Keratinocyte (primary cell): ENCODE measurements around the gene DPH1. TPM values are rescaled to one million over a fixed set of nuclear protein-coding genes. Genes with fewer than 3 reads are reported as not detected.

Source experiments
- DNase-seq: peaks from one replicate; pipeline ENCODE4 v3.0.0-alpha.2; 2011; ENCODE audit warnings: low read depth, missing footprints, low spot score
- FAIRE-seq: peaks from 2 replicates; lab custom pipeline; 2011; peaks lifted over from hg19 to GRCh38; lab: Jason Lieb, UNC
- H2AFZ ChIP-seq: 2 replicates; pipeline ENCODE4 v1.6.0; 2012; ENCODE audit warnings: low read length, control low read depth, inconsistent platforms; ENCODE audit not compliant: control insufficient read depth
- H3K27ac ChIP-seq: 2 replicates; pipeline ENCODE4 v1.5.1; 2011; ENCODE audit warnings: low read length; ENCODE audit not compliant: control insufficient read depth, insufficient read depth
- H3K27me3 ChIP-seq: 3 replicates; pipeline ENCODE4 v1.6.0; 2011; ENCODE audit warnings: low read length; ENCODE audit not compliant: control insufficient read depth, insufficient read depth; ENCODE audit errors: extremely low read depth
- H3K36me3 ChIP-seq, 2 experiments: 2 replicates in 1 of 2; 3 replicates in 1 of 2; pipeline ENCODE4 v1.5.1; 2011; ENCODE audit warnings: low read length in 2 of 2, mild to moderate bottlenecking in 1 of 2; ENCODE audit not compliant: control insufficient read depth in 2 of 2, insufficient read depth in 2 of 2; ENCODE audit errors: extremely low read depth in 1 of 2
- H3K4me1 ChIP-seq: 3 replicates; pipeline ENCODE4 v1.5.1; 2011; ENCODE audit warnings: low read length; ENCODE audit not compliant: control insufficient read depth, insufficient read depth; ENCODE audit errors: extremely low read depth
- H3K4me2 ChIP-seq: 3 replicates; pipeline ENCODE4 v1.6.0; 2011; ENCODE audit warnings: low read depth, low read length; ENCODE audit not compliant: control insufficient read depth, insufficient read depth; ENCODE audit errors: extremely low read depth
- H3K4me3 ChIP-seq, 3 experiments: fragments of 200-600 bp in 1 of 3; sonication (generic) in 1 of 3; 2 replicates in 2 of 3; 3 replicates in 1 of 3; pipeline ENCODE4 v1.5.1; 2011 to 2016; ENCODE audit warnings: low read length in 3 of 3, mild to moderate bottlenecking in 3 of 3, control low read depth in 2 of 3, inconsistent platforms in 1 of 3, low read depth in 1 of 3, mixed read lengths in 1 of 3, mixed run types in 1 of 3, moderate library complexity in 1 of 3; ENCODE audit not compliant: control insufficient read depth in 2 of 3, insufficient read depth in 2 of 3; ENCODE audit errors: extremely low read depth in 1 of 3
- H3K79me2 ChIP-seq: 2 replicates; pipeline ENCODE4 v1.6.0; 2012; ENCODE audit warnings: low read length; ENCODE audit not compliant: control insufficient read depth, insufficient read depth
- H3K9ac ChIP-seq: 3 replicates; pipeline ENCODE4 v1.6.0; 2011; ENCODE audit warnings: low read length; ENCODE audit not compliant: control insufficient read depth, insufficient read depth; ENCODE audit errors: extremely low read depth
- H3K9me1 ChIP-seq: 3 replicates; pipeline ENCODE4 v1.6.0; 2011; ENCODE audit warnings: low read length; ENCODE audit not compliant: control insufficient read depth, insufficient read depth; ENCODE audit errors: extremely low read depth
- H3K9me3 ChIP-seq: 2 replicates; pipeline ENCODE4 v1.5.1; 2012; ENCODE audit warnings: low read depth, low read length; ENCODE audit not compliant: control insufficient read depth
- H4K20me1 ChIP-seq: 3 replicates; pipeline ENCODE4 v1.6.0; 2011; ENCODE audit warnings: low read length; ENCODE audit not compliant: control insufficient read depth, insufficient read depth; ENCODE audit errors: extremely low read depth
- CTCF ChIP-seq, 3 experiments: IDR thresholded peaks in 1 of 3; conservative IDR thresholded peaks in 1 of 3; optimal IDR thresholded peaks in 1 of 3; 2 replicates in 2 of 3; 3 replicates in 1 of 3; pipeline versions ENCODE3 to v1.5.1; 2011; ENCODE audit warnings: low read length in 3 of 3, mild to moderate bottlenecking in 3 of 3, moderate library complexity in 2 of 3, control low read depth in 1 of 3, inconsistent platforms in 1 of 3; ENCODE audit not compliant: insufficient read depth in 2 of 3; ENCODE audit errors: extremely low read depth in 1 of 3
- EZH2 ChIP-seq: IDR thresholded peaks from one replicate; pipeline ENCODE4 v1.6.1; 2012; ENCODE audit warnings: inconsistent platforms, mild to moderate bottlenecking, low read length, moderate library complexity
- dilution Hi-C: fragments of 300-500 bp; cut with MboI; formaldehyde crosslinking; loops from one replicate; pipeline ENCODE4 v1.7.0; 2020; ENCODE audit warnings: low sequenced_read_pairs; ENCODE audit not compliant: extremely low pct_ligation_motif_present
- polyA plus RNA-seq, 5 experiments: library from polyadenylated mRNA; depleted of rRNA in 3 of 5; stranded (reverse) in 3 of 5; stranded (forward) in 1 of 5; unstranded in 1 of 5; fragments of >200 nt; gene quantifications; 1 replicate in 1 of 5; 2 replicates in 3 of 5; 3 replicates in 1 of 5; pipeline versions ENCODE4 v1.2.1 to v1.2.3, GENCODE V29; 2011 to 2012; ENCODE audit warnings: missing spikeins in 2 of 5, low read depth in 1 of 5, low replicate concordance in 1 of 5

The DPH1 gene
- polyA plus RNA-seq, 1 donor (not counting 4 experiments of a cell fraction or from before 2014, with no cell fraction given) = 18.9 TPM

GRCh38 chr17:1985093-1985492 is 44.9 kb upstream of the DPH1 start:
- Histone ChIP-seq H3K9me1 (no peaks in the 10 kb centered on the region), H3K9ac (no peak overlapping the region), H3K27me3 (no peaks in the 10 kb centered on the region), H3K36me3 (no peaks in the 10 kb centered on the region), H3K4me3 (no peak overlapping the region), H2AFZ (no peak overlapping the region), H3K4me2 (no peak overlapping the region), H4K20me1 (no peaks in the 10 kb centered on the region), H3K4me1 (peaks cover 36% of the 10 kb centered on the region), H3K27ac (no peak overlapping the region), H3K79me2 (no peaks in the 10 kb centered on the region), H3K9me3 (no peaks in the 10 kb centered on the region)
- FAIRE-seq (no peak), DNase-seq (no peak)
- TF ChIP-seq CTCF (optimal IDR thresholded peaks at IDR 0.05 in 1 of 3, IDR thresholded peaks at IDR 0.05 in 1 of 3, conservative IDR thresholded peaks at IDR 0.05 in 1 of 3; ENCODE audit: extremely low read depth in 1 of 3, insufficient read depth in 2 of 3, low read length in 3 of 3) (no peak), EZH2 (no peak)
- dilution Hi-C loops = no loop called here

- Histone ChIP-seq H3K9me3 (no peaks in the 10 kb centered on the region), H3K9me1 (no peaks in the 10 kb centered on the region), H3K36me3 (no peaks in the 10 kb centered on the region), H3K4me2 (no peak overlapping the region), H3K27ac (no peak overlapping the region), H3K4me3 (no peak overlapping the region), H4K20me1 (no peaks in the 10 kb centered on the region), H3K79me2 (no peaks in the 10 kb centered on the region), H3K4me1 (peaks cover 36% of the 10 kb centered on the region), H3K27me3 (no peaks in the 10 kb centered on the region), H3K9ac (no peak overlapping the region), H2AFZ (no peak overlapping the region)
- no peak for DNase-seq
- dilution Hi-C loops = no loop called here
- FAIRE-seq = no peak
- no peak for TF ChIP-seq EZH2
- no peak for TF ChIP-seq CTCF (optimal IDR thresholded peaks at IDR 0.05 in 1 of 3, IDR thresholded peaks at IDR 0.05 in 1 of 3, conservative IDR thresholded peaks at IDR 0.05 in 1 of 3; ENCODE audit: extremely low read depth in 1 of 3, insufficient read depth in 2 of 3, low read length in 3 of 3)
Measured at GRCh38 chr17:1985686-1986085, 44.3 kb upstream of the DPH1 start.
